Stimulated activated naive CD8-positive, alpha-beta T cell treated with anti-CD3 and anti-CD28 coated beads, Interleukin-15, Interleukin-2, amounts not matched to agents 100 U/mL and 50 U/mL, for 24 hours (primary cell): ENCODE results near the gene GRK5.

ENCODE experiments used
- ATAC-seq: fragments of 150-1000 bp; cut with Tn5 transposase; one replicate; pipeline ENCODE4 v1.10.0; 2021
- DNase-seq: peaks from one replicate; pipeline ENCODE4 v3.0.0; 2021

Gene GRK5

GRCh38 chr10:119319161-119319919 is 112.0 kb downstream of the GRK5 start:
- ATAC-seq (no peak), DNase-seq (no peak)

GRCh38 chr10:119319920-119320258 is 112.5 kb downstream of the GRK5 start:
- ATAC-seq (no peak), DNase-seq (no peak)

- ATAC-seq (no peak), DNase-seq (no peak)
Observed at GRCh38 chr10:119320981-119321380, 113.6 kb downstream of the GRK5 start.

- ATAC-seq, result no peak
Observed at GRCh38 chr10:119323085-119324016, 116.0 kb downstream of the GRK5 start.

GRCh38 chr10:119325131-119325530 is 117.8 kb downstream of the GRK5 start:
- no peak for DNase-seq
- ATAC-seq, result no peak

More at GRCh38 chr10:119323085-119324016, 116.0 kb downstream of the GRK5 start:
- DNase-seq, result no peak

- ATAC-seq (no peak), DNase-seq (no peak)
Observed at GRCh38 chr10:119326167-119326566, 118.8 kb downstream of the GRK5 start.

GRCh38 chr10:119327096-119327745 is 119.8 kb downstream of the GRK5 start:
- no peak for ATAC-seq
- DNase-seq, result no peak

GRCh38 chr10:119328223-119328622 is 120.9 kb downstream of the GRK5 start:
- DNase-seq, result no peak
- no peak for ATAC-seq

GRCh38 chr10:119330342-119330741 is 123.0 kb downstream of the GRK5 start:
- DNase-seq (no peak), ATAC-seq (no peak)

- DNase-seq, result no peak
- ATAC-seq, result no peak
Observed at GRCh38 chr10:119331061-119331460, 123.7 kb downstream of the GRK5 start.

- peak; percentile 62 for DNase-seq
- peak; percentile 93 for ATAC-seq
Observed at GRCh38 chr10:119333146-119333792, 125.9 kb downstream of the GRK5 start.

- ATAC-seq (no peak), DNase-seq (no peak)
Observed at GRCh38 chr10:119335671-119336353, 128.4 kb downstream of the GRK5 start.

- no peak for ATAC-seq
- no peak for DNase-seq
Observed at GRCh38 chr10:119336599-119336998, 129.2 kb downstream of the GRK5 start.

GRCh38 chr10:119337223-119337622 is 129.9 kb downstream of the GRK5 start:
- no peak for ATAC-seq

GRCh38 chr10:119337796-119338432 is 130.5 kb downstream of the GRK5 start:
- DNase-seq (no peak), ATAC-seq (no peak)

More at GRCh38 chr10:119337223-119337622, 129.9 kb downstream of the GRK5 start:
- DNase-seq, result no peak

- ATAC-seq (no peak), DNase-seq (no peak)
Observed at GRCh38 chr10:119339109-119339508, 131.7 kb downstream of the GRK5 start.

GRCh38 chr10:119340893-119341458 is 133.6 kb downstream of the GRK5 start:
- DNase-seq (no peak), ATAC-seq (no peak)

GRCh38 chr10:119341459-119342301 is 134.3 kb downstream of the GRK5 start:
- peak; percentile 68 for DNase-seq
- ATAC-seq, result peak; percentile 99

- no peak for DNase-seq
- ATAC-seq, result no peak
Observed at GRCh38 chr10:119342335-119342734, 135.0 kb downstream of the GRK5 start.
